ENCODE data around the gene SVIL.

DNA sequence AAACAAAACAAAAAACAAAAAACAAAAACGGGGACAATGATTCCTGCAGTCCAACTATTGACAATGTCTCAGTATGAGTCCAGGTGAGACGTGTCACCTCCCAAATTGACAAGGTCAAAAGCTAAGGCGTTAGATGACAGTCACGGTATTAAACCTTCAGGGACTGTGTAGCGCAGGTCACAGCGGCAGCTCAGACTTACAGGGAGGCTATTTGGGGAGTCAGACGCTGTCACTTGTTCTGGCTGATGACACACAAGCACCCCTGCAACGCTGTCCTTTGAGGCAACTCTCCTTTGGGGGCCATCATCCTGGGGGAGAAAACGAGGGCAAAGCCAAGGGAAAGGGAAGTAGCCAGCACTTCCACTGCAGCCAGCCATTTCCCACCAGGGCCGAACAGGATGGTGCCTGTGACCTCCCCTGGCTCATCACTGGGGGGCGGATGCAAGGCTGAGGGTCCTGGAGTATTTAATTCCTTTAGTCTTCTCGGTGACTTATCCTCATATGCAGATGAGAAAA lies 55.3 kb downstream of the SVIL start:
- TF ChIP-seq, protein P1, sequence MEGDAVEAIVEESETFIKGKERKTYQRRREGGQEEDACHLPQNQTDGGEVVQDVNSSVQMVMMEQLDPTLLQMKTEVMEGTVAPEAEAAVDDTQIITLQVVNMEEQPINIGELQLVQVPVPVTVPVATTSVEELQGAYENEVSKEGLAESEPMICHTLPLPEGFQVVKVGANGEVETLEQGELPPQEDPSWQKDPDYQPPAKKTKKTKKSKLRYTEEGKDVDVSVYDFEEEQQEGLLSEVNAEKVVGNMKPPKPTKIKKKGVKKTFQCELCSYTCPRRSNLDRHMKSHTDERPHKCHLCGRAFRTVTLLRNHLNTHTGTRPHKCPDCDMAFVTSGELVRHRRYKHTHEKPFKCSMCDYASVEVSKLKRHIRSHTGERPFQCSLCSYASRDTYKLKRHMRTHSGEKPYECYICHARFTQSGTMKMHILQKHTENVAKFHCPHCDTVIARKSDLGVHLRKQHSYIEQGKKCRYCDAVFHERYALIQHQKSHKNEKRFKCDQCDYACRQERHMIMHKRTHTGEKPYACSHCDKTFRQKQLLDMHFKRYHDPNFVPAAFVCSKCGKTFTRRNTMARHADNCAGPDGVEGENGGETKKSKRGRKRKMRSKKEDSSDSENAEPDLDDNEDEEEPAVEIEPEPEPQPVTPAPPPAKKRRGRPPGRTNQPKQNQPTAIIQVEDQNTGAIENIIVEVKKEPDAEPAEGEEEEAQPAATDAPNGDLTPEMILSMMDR (conservative IDR thresholded peaks at IDR 0.05; ENCODE audit: low read length): no peak
- TF ChIP-seq EZH2phosphoT487 (IDR thresholded peaks at IDR 0.05; ENCODE audit: borderline replicate concordance, low read depth, low read length): no peak
